Skeletal muscle cell (primary cell): ENCODE results near the gene PLEKHF1.
"Not testable (repeated sequence)": the region's sequence is repeated elsewhere in the genome, so short reads cannot be mapped to it uniquely, and the experiment has no call there.

Experiments used
- DNase-seq: peaks from one replicate; pipeline ENCODE4 v3.0.0-alpha.2; 2010; ENCODE audit warnings: low read depth
- H3K4me3 ChIP-seq: 2 replicates; pipeline ENCODE4 v1.5.1; 2011; ENCODE audit warnings: low read depth, mild to moderate bottlenecking, control low read depth, low read length, moderate library complexity

PLEKHF1 gene

DNA sequence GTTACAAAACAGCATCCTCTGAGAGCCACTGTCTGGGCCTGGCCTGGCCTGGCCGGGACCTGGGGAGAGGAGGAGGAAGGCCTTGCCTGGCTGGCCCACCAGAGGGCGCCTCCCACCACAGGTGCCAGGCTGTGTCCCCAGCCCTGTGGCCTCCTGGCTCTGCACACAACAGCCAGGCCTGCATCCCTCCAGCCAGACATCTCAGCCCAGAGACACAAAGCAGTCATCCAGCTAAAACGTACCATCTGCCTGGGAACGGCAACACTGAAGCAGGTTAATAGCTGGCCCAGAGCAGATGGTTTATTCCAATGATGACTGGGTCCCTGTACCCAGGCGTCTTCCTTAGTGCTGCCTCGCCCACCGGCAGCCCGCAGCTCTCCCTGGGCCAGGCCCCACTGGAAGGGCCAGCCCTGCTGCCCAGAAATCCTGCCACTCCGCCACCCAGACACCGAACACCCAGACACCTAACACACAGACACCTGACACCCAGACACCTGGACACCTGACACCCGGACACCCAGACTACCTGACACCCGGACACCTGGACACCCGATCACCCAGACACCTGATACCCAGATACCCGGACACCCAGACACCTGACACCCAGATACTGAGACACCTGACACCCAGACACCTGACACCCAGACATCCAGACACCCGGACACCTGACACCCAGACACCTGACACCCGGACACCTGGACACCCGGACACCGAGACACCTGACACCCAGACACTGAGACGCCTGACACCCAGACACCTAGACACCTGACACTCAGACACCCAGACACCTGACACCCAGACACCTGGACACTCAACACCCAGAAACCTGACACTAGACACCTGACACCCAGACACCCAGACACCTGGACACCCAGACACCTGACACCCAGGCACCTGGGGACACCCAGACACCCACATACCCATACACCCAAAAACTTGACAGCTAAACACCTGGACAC is 29.7 kb downstream of the PLEKHF1 start:
- no peak for DNase-seq
- H3K4me3 ChIP-seq = no peak overlapping the region

DNA sequence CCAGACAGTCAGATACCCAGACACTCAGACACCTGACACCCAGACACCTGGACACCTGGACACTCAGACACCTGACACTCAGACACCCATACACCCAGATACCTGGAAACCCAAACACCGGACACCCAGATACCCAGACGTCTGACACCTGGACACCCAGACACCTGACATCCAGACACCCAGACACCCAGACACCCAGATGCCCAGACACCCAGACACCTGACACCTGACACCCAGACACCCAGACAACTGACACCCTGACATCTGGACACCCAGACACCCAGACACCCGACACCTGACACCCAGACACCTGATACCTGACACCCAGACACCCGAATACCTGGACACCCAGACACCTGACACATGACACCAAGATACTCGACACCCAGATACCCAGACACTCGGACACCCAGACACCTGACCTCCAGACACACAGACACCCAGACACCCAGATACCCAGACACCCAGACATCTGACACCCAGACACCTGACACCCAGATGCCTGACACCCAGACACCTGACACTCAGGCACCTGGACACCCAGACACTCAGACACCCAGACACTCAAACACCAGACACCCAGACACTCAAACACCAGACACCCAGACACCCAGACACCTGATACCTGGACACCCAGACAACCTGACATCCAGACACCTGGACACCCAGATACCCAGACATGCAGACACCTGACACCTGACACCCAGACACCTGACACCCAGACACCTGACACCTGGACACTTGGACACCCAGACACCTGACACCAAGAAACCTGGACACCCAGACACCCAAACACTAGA is 30.7 kb downstream of the PLEKHF1 start:
- H3K4me3 ChIP-seq = no peak overlapping the region
- no peak for DNase-seq

DNA sequence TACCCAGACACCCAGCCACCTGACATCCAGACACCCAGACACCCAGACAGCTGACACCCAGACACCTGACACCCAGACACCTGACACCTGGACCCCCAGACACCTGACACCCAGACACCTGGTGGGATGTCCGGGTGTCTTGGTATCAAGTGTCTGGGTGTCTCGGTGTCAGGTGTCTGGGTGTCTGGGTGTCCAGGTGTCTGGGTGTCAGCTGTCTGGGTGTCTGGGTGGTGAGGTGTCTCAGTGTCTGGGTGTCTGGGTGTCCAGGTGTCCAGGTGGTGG is 31.2 kb downstream of the PLEKHF1 start:
- no peak overlapping the region for H3K4me3 ChIP-seq
- no peak for DNase-seq

- no peak for DNase-seq
- H3K4me3 ChIP-seq = no peak overlapping the region
Observed at GRCh38 chr19:29697523-29698261, 32.4 kb downstream of the PLEKHF1 start.

DNA sequence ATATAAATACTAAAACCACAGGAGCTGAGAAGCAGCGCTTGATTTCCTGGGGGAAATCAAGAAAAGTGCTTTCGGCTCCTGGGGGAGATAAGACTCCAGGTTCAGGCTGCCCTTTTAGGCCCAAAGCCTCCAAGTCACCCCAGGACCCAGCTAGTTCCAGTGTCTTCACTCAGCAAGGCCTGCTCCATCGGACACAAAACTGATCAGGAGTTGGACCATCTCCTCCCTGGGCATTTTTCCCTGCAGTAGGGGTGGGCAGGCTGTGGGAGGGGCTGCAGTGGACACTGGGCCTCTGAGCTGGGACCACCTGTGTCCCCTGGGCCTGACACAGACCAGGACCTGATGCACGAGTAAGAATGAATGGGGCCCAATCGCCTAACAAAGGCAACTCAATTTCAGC is 34.6 kb downstream of the PLEKHF1 start:
- no peak for DNase-seq
- H3K4me3 ChIP-seq = no peak overlapping the region

GRCh38 chr19:29700498-29700897 is 35.2 kb downstream of the PLEKHF1 start:
- no peak overlapping the region for H3K4me3 ChIP-seq
- no peak for DNase-seq

- no peak overlapping the region for H3K4me3 ChIP-seq
- DNase-seq = no peak
Observed at GRCh38 chr19:29702161-29702962, 37.1 kb downstream of the PLEKHF1 start.

DNA sequence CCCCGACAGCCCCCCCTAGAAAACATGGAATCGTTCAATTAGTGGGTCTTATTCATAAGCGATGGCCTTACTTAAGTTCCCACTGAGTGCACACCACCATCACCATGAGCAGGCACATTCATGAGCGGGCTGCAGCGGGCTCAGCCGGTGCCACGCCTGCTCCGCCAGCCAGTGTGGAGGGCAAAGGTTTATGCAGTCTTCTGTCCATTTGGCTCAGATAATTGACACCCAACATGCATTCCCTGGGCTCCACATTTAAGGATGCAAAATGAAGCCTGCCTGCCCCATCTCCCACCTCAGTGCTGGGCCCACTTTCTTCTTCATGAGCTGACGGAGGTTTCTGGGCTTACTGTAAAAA is 37.7 kb downstream of the PLEKHF1 start:
- no peak for DNase-seq
- H3K4me3 ChIP-seq = no peak overlapping the region

GRCh38 chr19:29704562-29705558 is 39.6 kb downstream of the PLEKHF1 start:
- no peak for DNase-seq
- H3K4me3 ChIP-seq = no peak overlapping the region

DNA sequence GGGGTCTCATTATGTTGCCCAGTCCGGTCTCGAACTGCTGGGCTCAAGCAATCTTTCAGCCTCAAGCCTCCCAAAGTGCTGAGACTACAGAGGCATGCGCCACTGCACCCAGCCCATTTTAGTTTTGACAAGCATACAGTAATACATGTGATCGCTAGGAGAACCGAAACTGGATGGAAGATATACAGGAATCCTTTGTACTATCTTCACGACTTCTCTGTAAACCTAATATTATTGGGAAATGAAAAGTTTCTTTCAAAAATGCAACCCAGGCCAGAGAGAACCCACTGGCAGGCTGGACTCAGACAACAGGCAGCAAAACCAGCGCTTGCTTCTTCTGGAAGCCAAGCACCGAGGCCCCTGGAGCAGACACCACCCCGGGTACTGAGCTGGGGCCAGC is 40.4 kb downstream of the PLEKHF1 start:
- DNase-seq = no peak
- no peak overlapping the region for H3K4me3 ChIP-seq

GRCh38 chr19:29706635-29707034 is 41.4 kb downstream of the PLEKHF1 start:
- H3K4me3 ChIP-seq = no peak overlapping the region
- DNase-seq = no peak

DNA sequence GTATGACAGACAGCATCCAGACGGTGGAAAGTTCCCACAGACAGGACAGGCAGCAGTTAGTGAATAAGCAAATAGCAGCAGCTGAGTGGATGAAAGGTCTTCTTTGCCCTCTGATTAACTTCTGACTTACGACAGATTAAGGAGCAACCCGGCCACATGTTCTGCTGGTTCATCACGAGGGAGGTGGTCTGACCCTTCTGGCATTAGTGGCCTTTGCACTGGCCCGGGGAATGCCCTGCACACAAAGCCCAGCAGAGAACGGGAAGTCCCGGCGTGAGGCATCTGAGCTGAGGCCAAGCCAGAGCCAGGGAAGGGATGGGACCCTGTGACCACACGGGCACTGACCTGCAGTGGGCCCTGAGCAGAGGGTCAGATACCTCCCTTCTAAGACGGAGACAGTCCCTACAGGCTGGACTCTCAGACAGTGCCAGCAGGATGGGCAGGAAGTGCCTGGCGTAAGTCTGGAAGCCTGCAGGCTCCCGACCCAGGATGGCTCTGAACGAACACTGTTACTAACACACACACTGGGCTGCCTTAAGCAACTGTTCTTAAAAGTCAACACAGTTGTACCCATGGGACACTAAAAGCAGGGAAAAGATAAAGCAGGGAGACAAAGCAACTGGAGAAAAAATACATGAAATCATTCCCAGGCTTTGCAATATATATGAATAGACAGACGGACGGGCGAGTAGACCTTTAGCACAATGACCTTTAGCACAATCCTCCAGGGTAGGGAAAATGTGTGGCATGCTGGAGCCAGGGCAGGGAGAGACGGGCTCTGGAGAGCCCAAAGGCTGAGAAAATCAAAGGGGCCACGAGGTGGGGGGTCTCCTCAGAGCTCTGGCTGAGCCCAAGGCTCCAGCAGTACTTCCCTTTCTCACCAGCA is 43.5 kb downstream of the PLEKHF1 start:
- no peak overlapping the region for H3K4me3 ChIP-seq
- DNase-seq = no peak

- not testable (repeated sequence) for DNase-seq, H3K4me3 ChIP-seq
Observed at GRCh38 chr19:29709440-29709798, 44.2 kb downstream of the PLEKHF1 start.

- DNase-seq = no peak
- no peak overlapping the region for H3K4me3 ChIP-seq
Observed at GRCh38 chr19:29711584-29712132, 46.4 kb downstream of the PLEKHF1 start.

DNA sequence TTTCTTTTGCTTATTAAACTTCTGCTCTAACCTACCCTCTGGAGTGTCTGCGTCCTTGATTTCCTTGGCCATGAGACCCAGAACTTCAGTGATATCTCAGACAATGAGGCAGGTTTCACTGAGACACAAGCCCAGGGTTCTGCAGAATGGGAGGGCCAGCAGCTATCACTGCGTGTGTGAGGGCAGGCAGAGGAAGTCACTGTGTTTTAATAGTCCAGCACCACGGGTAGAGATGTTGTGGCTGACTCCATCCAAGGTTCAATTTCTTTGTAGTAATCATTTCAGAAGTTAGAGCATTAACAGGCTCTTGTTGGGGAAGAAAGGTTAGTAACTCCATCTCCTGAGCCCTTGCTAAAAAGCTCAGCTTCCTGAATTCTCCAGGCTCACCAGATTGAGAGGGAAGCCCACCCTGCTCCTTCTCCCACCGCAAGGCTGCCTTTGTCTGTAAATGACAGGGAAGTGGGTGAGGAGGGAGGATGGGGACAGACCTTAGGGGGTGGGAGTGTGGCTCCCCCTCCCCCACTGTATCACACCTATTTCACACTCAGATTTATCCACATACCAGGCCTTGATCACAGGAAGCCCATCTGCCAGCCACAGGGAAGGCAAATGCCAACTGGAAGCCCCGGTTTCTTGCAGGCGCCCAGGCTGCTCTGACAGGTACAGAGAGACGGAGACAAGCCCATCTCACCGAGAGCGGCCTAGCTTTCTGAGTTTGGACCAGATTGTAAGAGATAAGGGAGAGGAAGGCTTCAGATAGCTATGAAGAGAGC is 47.7 kb downstream of the PLEKHF1 start:
- no peak for DNase-seq
- H3K4me3 ChIP-seq = no peak overlapping the region

DNA sequence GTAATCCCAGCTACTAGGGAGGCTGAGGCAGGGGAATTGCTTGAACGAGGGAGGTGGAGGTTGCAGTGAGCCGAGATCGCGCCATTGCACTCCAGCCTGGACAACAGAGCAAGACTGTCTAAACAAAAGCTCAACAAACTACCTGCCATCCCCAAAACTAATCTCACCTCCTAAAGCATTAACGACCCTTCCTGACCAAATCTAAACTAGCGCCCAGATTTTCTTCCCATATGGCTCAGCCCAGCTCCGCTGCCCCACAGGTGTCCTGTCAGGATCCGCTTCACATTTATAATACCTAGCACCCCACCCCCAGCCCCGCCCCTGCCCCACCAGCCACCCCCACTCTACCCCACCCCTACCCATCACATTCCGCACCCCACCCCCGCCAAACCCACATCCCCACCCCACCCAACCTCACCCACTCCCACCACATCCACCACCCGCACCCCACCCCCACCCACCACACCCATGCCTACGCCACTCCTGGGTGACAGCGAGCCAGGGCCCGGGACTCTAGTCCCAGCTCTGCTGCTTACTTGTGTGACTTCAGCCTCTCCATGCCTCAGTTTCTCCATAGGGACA is 49.2 kb downstream of the PLEKHF1 start:
- no peak for DNase-seq
- H3K4me3 ChIP-seq = peak overlapping the region; percentile 91
